Activated naive CD4-positive, alpha-beta T cell treated with anti-CD3 and anti-CD28 coated beads for 36 hours (primary cell): ENCODE measurements around the gene MAPK8. TPM values are rescaled to one million over a fixed set of nuclear protein-coding genes. Genes with fewer than 3 reads are reported as not detected.

Source experiments
- CTCF ChIA-PET: fragments of 350-600 bp; sonication (Branson Sonifier 250); formaldehyde crosslinking; loops from one replicate; lab custom pipeline; 2021; ENCODE audit warnings: antibody characterized with exemption; lab: Charles Lee
- DNase-seq: peaks from one replicate; pipeline ENCODE4 v3.0.0-alpha.2; 2020
- H3K27ac Mint-ChIP-seq: one replicate; pipeline ENCODE4 v1.8.0; 2021; ENCODE audit warnings: mild to moderate bottlenecking, mixed read lengths
- H3K27me3 Mint-ChIP-seq: one replicate; pipeline ENCODE4 v1.8.0; 2021; ENCODE audit warnings: low read depth, mixed read lengths
- H3K36me3 Mint-ChIP-seq: one replicate; pipeline ENCODE4 v1.8.0; 2021; ENCODE audit warnings: low read depth, mixed read lengths
- H3K4me1 Mint-ChIP-seq: one replicate; pipeline ENCODE4 v1.8.0; 2021; ENCODE audit warnings: low read depth, mixed read lengths
- H3K4me3 Mint-ChIP-seq: one replicate; pipeline ENCODE4 v1.8.0; 2021; ENCODE audit warnings: mild to moderate bottlenecking, moderate library complexity, mixed read lengths
- H3K9me3 Mint-ChIP-seq: one replicate; pipeline ENCODE4 v1.8.0; 2021; ENCODE audit warnings: mixed read lengths
- intact Hi-C: fragments of 100-400 bp; cut with micrococcal nuclease; formaldehyde crosslinking; loops from one replicate; pipeline ENCODE4 v1.15.1; 2023
- total RNA-seq, 2 experiments: library from RNA; stranded (reverse); gene quantifications; one replicate each; pipeline ENCODE4 v1.2.3, GENCODE V29; 2021

The MAPK8 gene
- total RNA-seq, 2 experiments from 2014 or later, result 29.7 to 36.2 TPM

DNA sequence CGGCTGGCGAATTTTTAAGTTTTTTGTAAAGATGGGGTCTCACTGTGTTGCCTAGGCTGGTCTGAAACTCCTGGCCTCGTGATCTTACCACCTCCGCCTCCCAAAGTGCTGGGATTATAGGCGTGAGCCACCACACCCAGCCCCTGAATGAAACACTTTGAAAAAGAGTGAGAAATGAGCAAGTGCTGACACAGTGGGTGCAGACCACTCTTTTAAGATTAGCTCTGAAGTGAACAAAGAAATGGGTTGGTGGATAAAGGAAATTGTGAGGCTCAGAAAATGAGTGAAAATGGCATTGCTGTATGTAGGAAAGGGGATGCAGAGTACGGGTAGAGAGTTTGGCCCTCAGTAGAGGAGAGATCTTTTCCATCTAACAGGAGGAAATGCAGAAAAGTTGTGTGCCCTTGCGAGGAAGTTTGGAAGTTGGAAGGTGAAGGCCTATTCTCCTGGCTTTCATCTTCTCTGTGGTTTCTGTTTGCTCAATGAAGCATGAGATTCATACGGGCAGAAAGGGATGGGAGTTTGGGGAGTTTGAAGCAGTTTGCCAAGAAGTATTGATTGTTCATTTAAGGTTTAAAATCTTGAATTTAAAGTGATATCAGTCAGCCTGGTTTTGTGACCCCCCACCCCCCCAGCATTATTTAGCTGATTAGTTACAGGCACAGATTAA, 11.0 kb downstream of the MAPK8 start:
- no peak for DNase-seq
- Mint-ChIP-seq H3K27me3 (no peaks in the 10 kb centered on the region), H3K4me3 (no peak overlapping the region), H3K4me1 (peaks cover 11% of the 10 kb centered on the region), H3K9me3 (no peaks in the 10 kb centered on the region), H3K36me3 (peaks cover 5% of the 10 kb centered on the region), H3K27ac (no peak overlapping the region)
- CTCF ChIA-PET, result no interaction called here
- intact Hi-C loops, result no loop called here

DNA sequence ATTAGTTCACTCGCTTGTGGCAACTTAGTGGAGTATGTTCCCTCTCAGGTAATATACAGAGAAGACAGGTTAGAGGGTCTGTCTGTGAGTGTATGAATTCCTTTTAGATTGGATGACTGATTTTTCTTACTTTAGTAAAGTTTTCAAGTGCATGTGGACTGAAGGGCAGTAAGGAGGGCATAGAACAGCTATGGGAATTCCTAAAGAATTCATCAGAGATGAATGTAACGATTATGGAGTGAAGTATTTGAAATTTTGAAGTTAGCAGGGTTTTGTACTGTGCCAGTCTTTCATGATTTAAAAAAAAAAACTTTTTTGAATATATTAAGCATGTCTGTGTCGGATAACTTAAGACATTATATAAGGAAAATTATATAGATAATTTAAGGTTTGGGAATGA, 15.5 kb downstream of the MAPK8 start:
- Mint-ChIP-seq H3K27me3 (no peaks in the 10 kb centered on the region), H3K9me3 (no peaks in the 10 kb centered on the region), H3K4me3 (no peak overlapping the region), H3K36me3 (peaks cover 9% of the 10 kb centered on the region), H3K4me1 (peaks cover 37% of the 10 kb centered on the region), H3K27ac (no peak overlapping the region)
- intact Hi-C loops, result no loop called here
- DNase-seq, result no peak
- CTCF ChIA-PET, result interaction anchor here (1.4 kb wide), 1 partner anchor 13 kb away, joined by 8 read pairs; no protein-coding TSS in a partner anchor

DNA sequence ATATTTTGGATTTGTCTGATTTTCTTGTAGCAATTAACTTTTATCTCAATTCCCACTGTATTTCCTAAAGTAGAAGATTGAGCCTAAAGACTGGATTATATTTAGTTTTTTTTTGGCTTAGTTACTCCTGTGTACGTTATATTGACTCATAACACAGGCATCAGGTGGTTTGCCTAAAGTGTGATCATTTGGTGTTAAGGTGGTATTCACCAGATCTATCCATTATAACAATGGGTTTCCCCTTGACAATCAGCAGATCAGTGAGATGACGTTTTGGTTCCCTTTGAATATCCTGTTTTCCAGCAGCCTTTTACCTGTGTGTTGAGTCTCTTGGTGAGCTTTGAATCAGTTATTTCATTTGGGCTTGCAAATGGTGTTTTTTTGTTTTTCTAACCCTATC, 18.1 kb downstream of the MAPK8 start:
- peaks cover 56% of the 10 kb centered on the region for H3K4me1 Mint-ChIP-seq
- H3K4me3 Mint-ChIP-seq, result no peak overlapping the region
- H3K27me3 Mint-ChIP-seq, result no peaks in the 10 kb centered on the region
- DNase-seq, result no peak
- CTCF ChIA-PET, result no interaction called here
- no peaks in the 10 kb centered on the region for H3K9me3 Mint-ChIP-seq
- no peak overlapping the region for H3K27ac Mint-ChIP-seq
- H3K36me3 Mint-ChIP-seq, result peaks cover 10% of the 10 kb centered on the region
- intact Hi-C loops, result no loop called here

DNA sequence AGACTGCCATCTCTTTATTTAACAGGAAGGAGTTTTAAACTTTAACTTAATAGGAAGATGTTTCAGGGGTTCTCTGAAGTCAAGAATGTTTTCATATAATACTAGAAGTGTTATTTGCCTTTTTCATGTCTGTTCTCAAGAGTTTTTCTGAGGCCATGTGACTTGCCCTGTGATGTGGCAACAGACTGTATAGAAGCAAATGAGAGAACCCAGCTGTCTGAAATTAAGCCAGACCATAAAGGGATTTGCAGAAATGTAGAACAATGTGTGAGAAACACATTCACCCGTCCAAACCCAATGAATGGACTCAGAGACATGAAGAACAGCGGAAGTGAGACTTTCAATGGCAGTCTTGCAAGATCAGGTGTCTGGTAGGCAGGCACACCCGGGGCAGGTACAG, 23.8 kb downstream of the MAPK8 start:
- H3K27ac Mint-ChIP-seq, result no peak overlapping the region
- intact Hi-C loops, result no loop called here
- H3K36me3 Mint-ChIP-seq, result peaks cover 15% of the 10 kb centered on the region
- H3K4me3 Mint-ChIP-seq, result peak overlapping the region; percentile 3
- no peaks in the 10 kb centered on the region for H3K27me3 Mint-ChIP-seq
- peaks cover 52% of the 10 kb centered on the region for H3K4me1 Mint-ChIP-seq
- peak; percentile 7 for DNase-seq
- no peaks in the 10 kb centered on the region for H3K9me3 Mint-ChIP-seq
- CTCF ChIA-PET, result no interaction called here

DNA sequence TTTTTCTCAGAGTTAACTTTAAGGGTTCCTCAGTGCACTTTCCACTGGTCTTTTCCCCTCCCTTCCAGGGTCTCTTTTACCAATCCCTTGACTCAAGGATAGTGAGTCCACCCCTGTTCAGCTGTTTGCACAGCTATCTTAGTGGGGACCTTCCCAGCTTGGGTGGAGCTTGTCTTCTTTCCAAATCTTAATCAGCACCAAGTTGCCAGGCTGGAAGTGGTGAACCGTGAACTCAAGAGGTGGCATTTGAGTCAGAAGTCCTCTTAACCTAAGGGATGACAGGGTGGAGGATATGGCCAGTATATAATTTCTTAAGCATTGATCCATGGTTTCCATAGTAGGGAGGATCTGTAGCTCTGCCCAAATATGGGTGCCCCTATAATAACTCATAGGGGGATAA, 25.0 kb downstream of the MAPK8 start:
- H3K9me3 Mint-ChIP-seq, result no peaks in the 10 kb centered on the region
- H3K36me3 Mint-ChIP-seq, result peaks cover 14% of the 10 kb centered on the region
- intact Hi-C loops, result no loop called here
- H3K4me3 Mint-ChIP-seq, result no peak overlapping the region
- CTCF ChIA-PET, result no interaction called here
- no peak overlapping the region for H3K27ac Mint-ChIP-seq
- peaks cover 45% of the 10 kb centered on the region for H3K4me1 Mint-ChIP-seq
- peak; percentile 46 for DNase-seq
- H3K27me3 Mint-ChIP-seq, result no peaks in the 10 kb centered on the region

DNA sequence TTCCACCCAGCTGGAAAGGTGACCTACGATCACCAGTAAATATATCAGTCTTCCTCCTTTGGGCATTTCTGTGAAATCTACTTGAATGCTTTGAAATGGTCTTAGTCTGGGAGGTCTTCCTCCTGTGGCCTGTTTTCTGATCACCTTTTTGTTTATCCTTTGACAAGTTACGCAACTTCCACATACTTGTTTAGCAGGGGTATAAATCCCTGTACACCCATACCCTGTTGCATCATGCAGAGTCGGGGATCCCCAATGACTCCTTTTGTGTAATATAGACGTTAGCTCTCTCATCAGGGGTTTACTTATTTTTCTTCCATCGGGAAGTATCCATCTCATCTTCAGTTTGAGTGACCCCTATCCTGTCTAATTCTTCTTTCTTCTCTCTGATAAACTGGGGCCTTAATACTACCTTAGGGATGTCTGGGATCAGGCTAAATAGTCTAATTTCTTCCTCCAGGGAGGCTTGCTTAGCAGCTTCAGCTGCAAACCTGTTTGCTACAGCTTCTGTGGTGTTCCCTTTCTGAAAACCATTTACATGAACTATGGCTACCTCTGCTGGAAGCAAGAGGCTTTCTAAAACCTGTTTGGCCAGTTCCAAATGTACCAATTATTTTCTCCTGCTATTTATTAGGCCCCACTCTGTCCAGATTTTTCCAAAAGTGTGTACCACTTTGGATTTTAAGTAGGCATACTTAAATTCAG, 25.8 kb downstream of the MAPK8 start:
- Mint-ChIP-seq H3K36me3 (peaks cover 17% of the 10 kb centered on the region), H3K27me3 (no peaks in the 10 kb centered on the region), H3K27ac (no peak overlapping the region), H3K9me3 (no peaks in the 10 kb centered on the region), H3K4me3 (no peak overlapping the region), H3K4me1 (peaks cover 37% of the 10 kb centered on the region)
- intact Hi-C loops, result no loop called here
- CTCF ChIA-PET, result interaction anchor here (0.7 to 1.2 kb wide), 2 partner anchors 25 to 48 kb away, joined by 3 read pairs; no protein-coding TSS in a partner anchor
- DNase-seq, result peak; percentile 8

DNA sequence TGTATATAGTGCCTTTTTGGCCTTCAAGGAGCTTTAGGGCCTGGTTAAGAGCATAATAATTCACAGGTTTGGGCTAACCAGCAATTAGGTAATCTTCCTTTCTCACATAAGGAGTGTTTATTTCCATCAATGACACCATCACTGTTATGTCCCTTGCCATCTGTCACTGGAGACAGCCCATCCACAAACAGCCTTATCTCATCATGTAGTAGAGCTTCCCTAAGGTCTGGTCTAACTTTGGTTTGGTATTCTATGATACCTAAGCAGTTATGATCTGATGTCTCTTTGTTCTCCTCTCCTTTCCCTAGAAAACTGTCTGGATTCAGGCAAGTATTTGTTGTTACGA, 26.4 kb downstream of the MAPK8 start:
- H3K4me1 Mint-ChIP-seq, result peaks cover 36% of the 10 kb centered on the region
- H3K9me3 Mint-ChIP-seq, result no peaks in the 10 kb centered on the region
- H3K27ac Mint-ChIP-seq, result no peak overlapping the region
- H3K27me3 Mint-ChIP-seq, result no peaks in the 10 kb centered on the region
- intact Hi-C loops, result no loop called here
- DNase-seq, result no peak
- peaks cover 20% of the 10 kb centered on the region for H3K36me3 Mint-ChIP-seq
- H3K4me3 Mint-ChIP-seq, result no peak overlapping the region
- CTCF ChIA-PET, result interaction anchor here (0.7 to 1.3 kb wide), 3 partner anchors 25 to 324 kb away, joined by 3 to 4 read pairs (median 3); no protein-coding TSS in a partner anchor

DNA sequence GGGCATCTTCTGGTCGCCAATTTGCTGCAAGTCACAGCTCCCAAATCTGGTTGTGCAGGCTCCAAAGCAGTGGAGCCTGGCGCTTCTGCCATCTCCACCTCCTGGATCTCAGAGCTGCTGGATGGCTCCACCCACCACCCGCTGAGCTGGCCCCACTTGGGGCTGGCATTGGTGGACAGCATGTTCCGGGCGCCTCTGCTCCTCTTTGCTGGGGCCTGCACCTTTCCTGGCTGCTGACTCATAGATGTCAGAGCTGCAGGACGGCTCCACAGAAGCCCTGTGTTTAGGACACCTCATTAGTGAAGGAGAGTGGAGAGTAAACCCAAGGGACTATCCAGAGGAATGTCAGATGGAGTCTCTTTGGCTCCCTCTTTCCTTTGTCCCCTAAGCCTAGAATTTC, 27.4 kb downstream of the MAPK8 start:
- intact Hi-C loops, result no loop called here
- Mint-ChIP-seq H3K4me3 (no peak overlapping the region), H3K36me3 (peaks cover 26% of the 10 kb centered on the region), H3K4me1 (peaks cover 33% of the 10 kb centered on the region), H3K9me3 (no peaks in the 10 kb centered on the region), H3K27ac (no peak overlapping the region), H3K27me3 (no peaks in the 10 kb centered on the region)
- CTCF ChIA-PET, result interaction anchor here (1.3 kb wide), 1 partner anchor 323 kb away, joined by 4 read pairs; no protein-coding TSS in a partner anchor
- no peak for DNase-seq

DNA sequence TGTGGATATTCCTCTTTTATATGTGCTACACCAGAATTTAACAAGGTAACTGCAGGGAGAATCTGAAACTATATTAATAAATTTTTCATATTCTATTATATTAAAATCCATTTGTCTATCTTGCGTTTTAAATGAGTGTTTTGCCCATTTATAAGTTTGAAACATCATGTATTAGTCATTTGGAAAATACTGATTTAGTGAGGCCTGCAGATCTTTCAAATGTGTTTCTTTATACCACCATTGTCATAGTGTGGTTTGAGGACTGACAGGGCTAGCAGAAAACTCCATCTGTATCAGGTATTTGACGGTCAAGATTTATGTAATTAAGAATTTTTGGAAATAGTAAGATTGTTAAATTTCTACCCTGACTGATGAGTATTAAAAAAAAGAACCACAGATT, 29.3 kb downstream of the MAPK8 start:
- Mint-ChIP-seq H3K9me3 (no peaks in the 10 kb centered on the region), H3K36me3 (peaks cover 26% of the 10 kb centered on the region), H3K4me1 (peaks cover 28% of the 10 kb centered on the region), H3K27ac (no peak overlapping the region), H3K4me3 (no peak overlapping the region), H3K27me3 (no peaks in the 10 kb centered on the region)
- no peak for DNase-seq
- intact Hi-C loops, result no loop called here
- CTCF ChIA-PET, result no interaction called here

DNA sequence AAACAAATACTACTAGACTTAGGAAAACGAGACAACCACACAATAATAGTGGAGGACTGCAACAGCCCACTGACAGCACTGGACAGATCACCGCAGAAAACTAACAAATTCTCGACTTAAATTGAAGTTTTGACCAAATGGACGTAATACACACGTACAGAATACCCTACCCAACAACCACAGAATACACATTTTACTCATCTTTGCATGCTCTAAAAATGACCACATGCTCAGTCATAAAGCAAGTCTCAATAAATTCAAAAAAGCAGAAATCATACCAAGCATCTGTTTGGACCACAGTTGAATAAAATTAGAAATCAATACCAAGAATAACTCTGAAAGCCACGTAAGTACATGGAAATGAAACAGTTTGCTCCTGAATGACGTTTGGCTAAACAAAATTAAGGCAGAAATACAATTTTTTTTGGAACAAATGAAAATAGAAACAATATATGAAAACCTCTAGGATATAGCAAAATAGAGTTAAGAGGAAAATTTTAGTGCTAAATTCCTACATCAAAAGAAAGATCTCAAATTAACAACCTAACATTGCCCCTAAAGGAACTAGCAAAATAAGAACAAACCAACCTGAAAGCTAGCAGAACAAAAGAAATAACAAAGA, 30.6 kb downstream of the MAPK8 start:
- Mint-ChIP-seq H3K4me1 (peaks cover 21% of the 10 kb centered on the region), H3K36me3 (peaks cover 27% of the 10 kb centered on the region), H3K4me3 (no peak overlapping the region), H3K27me3 (no peaks in the 10 kb centered on the region), H3K9me3 (no peaks in the 10 kb centered on the region), H3K27ac (no peak overlapping the region)
- intact Hi-C loops, result no loop called here
- CTCF ChIA-PET, result no interaction called here
- no peak for DNase-seq

DNA sequence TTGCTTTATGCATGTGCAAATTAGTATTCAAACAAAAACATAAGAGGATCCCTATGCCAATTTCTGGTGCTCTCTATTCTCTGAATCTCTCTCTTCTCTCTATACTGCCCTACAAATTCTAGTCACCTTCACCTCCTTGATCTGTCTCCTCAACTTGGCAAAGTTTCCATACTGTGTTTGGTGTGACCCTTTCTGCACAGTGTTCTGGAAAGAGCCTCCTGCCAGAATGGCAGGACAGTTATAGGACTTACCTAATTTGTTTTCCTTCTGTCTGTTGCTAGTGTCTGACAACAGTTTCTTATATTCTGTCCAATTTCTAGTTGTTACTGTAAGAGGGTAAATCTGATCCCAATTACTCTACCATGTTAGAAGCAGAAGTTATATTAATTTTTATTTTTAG, 34.3 kb downstream of the MAPK8 start:
- CTCF ChIA-PET, result interaction anchor here (0.5 kb wide), 1 partner anchor 13 kb away, joined by 3 read pairs; no protein-coding TSS in a partner anchor
- intact Hi-C loops, result no loop called here
- H3K27ac Mint-ChIP-seq, result no peak overlapping the region
- H3K9me3 Mint-ChIP-seq, result no peaks in the 10 kb centered on the region
- H3K36me3 Mint-ChIP-seq, result peaks cover 34% of the 10 kb centered on the region
- peaks cover 20% of the 10 kb centered on the region for H3K4me1 Mint-ChIP-seq
- no peaks in the 10 kb centered on the region for H3K27me3 Mint-ChIP-seq
- H3K4me3 Mint-ChIP-seq, result no peak overlapping the region
- DNase-seq, result no peak

DNA sequence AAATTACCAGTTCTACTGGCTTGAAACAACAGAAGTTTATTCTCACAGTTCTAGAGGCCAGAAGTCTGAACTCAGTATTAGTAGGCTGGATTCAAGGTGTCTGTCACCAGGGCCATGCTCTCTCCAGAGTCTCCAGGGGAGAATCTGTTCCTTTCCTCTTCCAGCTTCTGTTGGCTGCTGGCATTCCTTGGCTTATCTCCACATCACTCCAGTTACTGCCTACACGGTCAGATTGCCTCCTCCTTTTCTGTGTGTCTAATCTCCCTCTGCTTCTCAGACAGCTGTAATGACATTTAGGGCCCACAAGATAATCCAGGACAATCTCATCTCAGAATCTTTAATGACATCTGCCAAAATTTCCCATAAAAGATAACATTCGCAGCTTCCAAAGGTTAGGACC, 36.6 kb downstream of the MAPK8 start:
- CTCF ChIA-PET, result interaction anchor here (1.6 kb wide), 1 partner anchor 21 kb away, joined by 5 read pairs; no protein-coding TSS in a partner anchor
- Mint-ChIP-seq H3K27me3 (no peaks in the 10 kb centered on the region), H3K27ac (no peak overlapping the region), H3K4me1 (peaks cover 20% of the 10 kb centered on the region), H3K9me3 (peaks cover 12% of the 10 kb centered on the region), H3K4me3 (no peak overlapping the region), H3K36me3 (peaks cover 38% of the 10 kb centered on the region)
- intact Hi-C loops, result no loop called here
- DNase-seq, result no peak
